ENCODE measurements around the gene OR1F1.
"Not testable (repeated sequence)": the region's sequence is repeated elsewhere in the genome, so short reads cannot be mapped to it uniquely, and the experiment has no call there.

The OR1F1 gene

GRCh38 chr16:3152027-3152276, 36.1 kb upstream of the OR1F1 start:
- no peak for DNase-seq

DNA sequence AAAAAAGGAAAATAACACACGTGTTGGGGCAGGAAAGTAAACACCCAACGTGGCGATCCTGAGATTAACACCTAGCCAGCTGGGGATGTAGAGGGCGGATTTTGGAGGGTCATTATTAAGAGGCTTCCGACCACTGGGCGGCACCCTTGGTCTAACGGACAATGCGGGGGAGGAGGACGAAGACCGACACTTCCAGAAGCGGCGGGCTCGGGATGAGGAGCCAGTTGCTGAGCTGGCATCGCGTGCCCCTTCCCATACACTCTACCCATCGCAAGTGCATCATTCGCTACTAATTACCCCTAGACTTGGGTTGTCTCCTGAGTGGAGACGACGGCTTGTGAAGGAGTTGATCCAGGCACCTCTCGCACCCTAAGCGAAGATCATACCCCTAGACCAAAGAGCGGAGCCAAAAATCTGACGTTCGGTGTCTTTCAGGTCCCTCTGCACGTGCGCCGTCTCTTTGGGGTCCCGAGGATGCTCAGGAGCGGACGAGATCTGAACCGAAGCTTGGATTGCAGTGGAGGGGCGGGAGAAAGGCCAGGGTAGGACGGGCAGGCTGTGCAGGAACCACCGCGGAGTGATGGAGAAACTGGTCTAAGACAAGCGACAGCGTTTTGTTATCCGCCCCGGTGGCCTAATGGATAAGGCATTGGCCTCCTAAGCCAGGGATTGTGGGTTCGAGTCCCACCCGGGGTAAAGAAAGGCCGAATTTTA, 35.6 kb upstream of the OR1F1 start:
- DNase-seq = peak; percentile 95

- DNase-seq = no peak
These were observed 35.0 kb upstream of the OR1F1 start for GRCh38 chr16:3152991-3153368.

DNA sequence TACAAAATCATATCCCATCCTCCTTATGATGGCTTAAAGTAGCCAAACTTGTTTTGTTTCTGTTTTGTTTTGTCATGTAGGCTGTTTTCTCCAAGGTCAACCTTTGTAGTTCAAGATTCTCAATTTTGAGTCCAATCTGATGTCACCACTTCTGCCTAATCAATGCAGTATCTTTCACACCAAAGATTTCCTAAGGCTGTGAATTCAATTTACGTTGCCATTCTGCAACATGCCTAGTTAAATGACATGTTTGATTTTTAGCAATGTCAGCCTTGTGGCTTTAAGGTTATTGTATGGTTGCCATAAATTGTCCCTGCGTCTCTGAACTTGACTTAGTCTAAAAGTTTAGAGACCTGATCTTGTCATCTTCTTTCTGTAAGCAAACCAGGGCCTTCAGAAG, 32.8 kb upstream of the OR1F1 start:
- DNase-seq = no peak

DNA sequence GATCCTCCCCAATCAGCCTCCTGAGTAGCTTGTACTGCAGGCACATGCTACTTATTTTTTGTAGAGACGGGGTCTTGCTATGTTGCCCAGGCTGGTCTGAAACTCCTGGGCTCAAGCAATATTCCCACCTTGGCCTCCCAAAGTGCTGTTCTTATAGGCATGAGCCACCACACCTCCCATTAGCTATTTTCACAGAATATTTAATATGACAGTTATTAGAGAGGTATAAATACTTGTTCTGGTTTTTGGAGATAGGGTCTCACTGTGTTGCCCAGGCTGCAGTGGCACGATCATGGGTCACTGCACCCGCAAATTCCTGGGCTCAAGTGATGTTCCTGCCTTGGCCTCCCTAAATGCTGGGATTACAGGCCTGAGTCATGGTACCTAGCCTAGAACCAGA, 32.0 kb upstream of the OR1F1 start:
- no peak for DNase-seq

GRCh38 chr16:3157229-3158025, 30.6 kb upstream of the OR1F1 start:
- DNase-seq = peak; percentile 89

- no peak for DNase-seq
These were observed 29.9 kb upstream of the OR1F1 start for GRCh38 chr16:3158026-3158509.

GRCh38 chr16:3158510-3159314, 29.3 kb upstream of the OR1F1 start:
- peak; percentile 90 for DNase-seq

- DNase-seq = no peak
These were observed 26.6 kb upstream of the OR1F1 start for GRCh38 chr16:3161235-3162018.

GRCh38 chr16:3164121-3164991, 23.6 kb upstream of the OR1F1 start:
- DNase-seq = no peak

DNA sequence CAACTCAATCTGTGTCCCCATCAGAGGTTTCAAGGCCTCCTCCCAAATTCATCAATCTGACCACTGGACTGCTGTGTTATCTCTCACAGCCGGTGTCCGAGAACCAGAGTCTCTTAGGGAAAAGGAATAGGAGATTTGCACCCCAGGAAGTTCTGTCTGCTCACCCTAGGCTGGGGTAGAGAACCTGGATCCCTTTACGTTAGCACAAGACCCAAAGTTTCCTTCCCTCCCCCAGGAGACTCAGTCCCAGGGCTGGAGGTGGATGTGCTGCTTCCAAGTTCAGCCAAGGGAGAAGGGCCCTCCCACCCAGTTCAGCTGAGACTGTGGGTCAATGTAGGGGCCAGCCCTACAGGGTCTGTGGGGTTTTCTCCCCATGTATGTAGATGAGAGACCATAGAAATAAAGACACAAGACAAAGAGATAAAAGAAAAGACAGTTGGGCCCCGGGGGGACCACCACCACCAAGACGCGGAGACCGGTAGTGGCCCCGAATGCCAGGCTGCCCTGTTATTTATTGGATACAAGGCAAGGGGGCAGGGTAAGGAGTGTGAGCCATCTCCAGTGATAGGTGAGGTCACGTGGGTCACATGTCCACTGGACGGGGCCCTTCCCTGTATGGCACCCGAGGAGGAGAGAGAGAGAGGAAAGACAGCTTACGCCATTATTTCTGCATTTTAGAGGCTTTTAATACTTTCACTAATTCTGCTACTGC, 22.7 kb upstream of the OR1F1 start:
- DNase-seq = no peak

GRCh38 chr16:3166505-3166886, 21.5 kb upstream of the OR1F1 start:
- no peak for DNase-seq

DNA sequence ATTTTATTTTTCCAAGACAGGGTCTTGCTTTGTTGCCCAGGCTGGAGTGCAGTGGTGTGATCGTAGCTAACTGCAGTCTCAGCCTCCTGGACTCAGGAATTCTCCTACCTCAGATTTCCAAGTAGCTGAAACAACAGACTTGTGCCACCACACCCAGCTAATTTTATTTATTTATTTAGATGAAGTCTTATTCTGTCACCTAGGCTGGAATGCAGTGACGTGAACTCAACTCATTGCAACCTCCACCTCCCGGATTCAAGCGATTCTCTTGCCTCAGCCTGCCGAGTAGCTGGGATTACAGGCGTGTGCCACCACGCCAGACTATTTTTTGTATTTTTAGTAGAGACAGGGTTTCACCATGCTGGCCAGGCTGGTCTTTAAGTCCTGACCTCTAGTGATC, 19.3 kb upstream of the OR1F1 start:
- not testable (repeated sequence) for DNase-seq

DNA sequence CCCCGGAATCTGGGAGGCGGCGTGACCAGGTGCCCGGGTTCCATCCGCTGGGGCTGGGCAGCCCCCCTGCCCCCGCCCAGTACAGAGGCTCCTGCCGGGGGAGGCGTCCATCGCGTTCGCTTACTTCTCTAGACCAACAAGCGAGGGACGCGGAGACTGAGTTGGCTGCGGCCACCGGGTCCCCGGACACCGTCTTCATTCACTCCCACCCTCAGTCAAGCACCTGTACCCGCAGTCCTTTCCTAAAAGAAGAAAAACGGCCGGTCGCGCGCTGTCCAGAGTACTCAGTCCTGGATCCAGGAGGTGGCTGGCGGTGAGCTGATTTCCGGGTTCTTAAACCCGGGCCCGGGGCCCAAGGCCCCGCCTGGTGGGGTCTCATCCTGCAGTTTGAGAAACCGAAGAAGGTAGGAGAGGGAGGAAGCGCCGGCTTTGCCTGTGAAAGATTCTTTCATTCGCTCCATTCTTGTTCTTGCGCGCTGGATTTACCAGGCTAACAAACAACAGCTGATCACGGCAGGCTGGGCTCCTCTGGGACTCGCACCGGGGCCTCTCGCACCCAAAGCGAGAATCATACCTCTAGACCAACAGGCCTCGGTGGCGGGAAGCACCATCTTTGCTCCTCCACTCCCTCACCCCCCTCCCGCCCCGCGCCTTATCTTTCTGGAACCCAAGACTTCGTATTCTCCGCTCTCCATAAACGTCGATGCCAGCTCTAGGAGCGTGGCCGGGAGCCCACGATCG, 17.4 kb upstream of the OR1F1 start:
- no peak for DNase-seq

DNA sequence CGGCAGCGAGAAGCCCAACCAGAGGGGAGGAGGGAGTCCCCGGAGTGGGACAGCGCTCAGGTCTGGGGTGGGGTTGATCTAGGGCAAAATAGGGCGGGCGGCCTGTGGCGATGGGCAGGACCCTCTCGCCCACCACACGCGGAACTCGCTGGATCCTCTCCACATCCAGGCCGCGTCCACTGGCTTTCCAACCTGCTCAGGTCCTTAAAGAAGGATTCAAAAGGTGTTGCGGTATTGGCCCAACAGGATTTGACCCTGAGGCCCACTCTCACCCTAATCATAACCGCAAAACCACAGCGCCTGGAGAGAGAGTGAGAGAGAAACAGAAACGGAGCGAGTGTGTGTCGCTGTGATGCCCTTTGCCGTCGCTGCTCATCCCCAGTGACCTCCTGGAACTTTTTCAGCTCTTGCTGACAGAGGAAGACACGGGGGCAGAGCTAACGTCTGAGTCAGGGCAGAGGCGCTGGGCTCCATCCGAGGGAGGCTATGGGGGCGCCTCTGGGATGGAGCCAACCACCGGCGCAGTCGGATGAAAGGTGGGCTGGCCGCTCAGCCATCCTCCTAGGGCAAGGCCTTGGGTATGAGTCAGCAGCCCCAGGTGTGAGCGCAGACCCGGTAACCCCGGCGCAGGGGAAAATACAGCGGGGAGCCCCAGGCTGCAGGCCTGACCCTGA, 16.7 kb upstream of the OR1F1 start:
- no peak for DNase-seq

- DNase-seq = no peak
These were observed 16.0 kb upstream of the OR1F1 start for GRCh38 chr16:3171855-3172593.

- DNase-seq = no peak
These were observed 13.9 kb upstream of the OR1F1 start for GRCh38 chr16:3173892-3174617.

DNA sequence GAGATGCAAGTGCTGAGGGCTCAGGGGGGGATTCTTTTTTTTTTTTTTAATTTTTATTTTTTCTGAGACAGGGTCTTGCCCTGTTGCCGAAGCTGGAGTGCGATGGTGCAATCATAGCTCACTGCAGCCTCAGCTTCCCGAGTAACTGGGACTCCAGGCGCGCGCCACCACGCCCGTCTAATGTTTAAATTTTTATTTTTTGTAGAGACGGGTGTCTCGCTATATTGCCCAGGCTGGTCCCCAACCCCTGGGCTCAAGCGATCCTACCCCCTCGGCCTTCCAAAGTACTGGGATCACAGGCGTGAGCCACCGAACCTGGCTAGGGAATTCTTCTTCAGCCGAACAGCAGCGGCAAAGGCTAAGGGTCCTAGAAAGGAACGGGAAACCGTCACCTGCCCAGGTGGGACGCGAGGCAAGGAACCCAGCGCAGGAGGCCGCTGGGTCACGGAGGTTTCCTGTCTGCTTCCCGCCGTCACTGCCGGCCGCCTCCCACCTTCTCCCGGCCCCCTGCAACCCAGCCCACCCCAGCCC, 13.3 kb upstream of the OR1F1 start:
- no peak for DNase-seq
